Caco-2 (cell line): ENCODE results near the gene SURF4. TPM values are rescaled to one million over a fixed set of nuclear protein-coding genes. Genes with fewer than 3 reads are reported as not detected.
A peak's percentile ranks its signal among the peaks of the same experiment; 100 is the strongest.

ENCODE experiments used
- BruUV-seq: library from RNA; stranded (reverse); fragments of 400-500 nt; replicated peaks from 2 replicates; lab custom pipeline; 2021; lab: Mats Ljungman, UMichigan
- CTCF ChIA-PET: fragments of 300-600 bp; sonication (Branson Sonifier 250); formaldehyde crosslinking; loops from one replicate; lab custom pipeline; 2022; ENCODE audit warnings: antibody characterized with exemption; lab: Charles Lee
- POLR2A ChIA-PET: fragments of 300-600 bp; sonication (Branson Sonifier 250); formaldehyde crosslinking; loops from one replicate; lab custom pipeline; 2022; ENCODE audit warnings: antibody characterized with exemption; lab: Charles Lee
- DNase-seq, 2 experiments: peaks; one replicate each; pipeline versions ENCODE4 v3.0.0 to v3.0.0-alpha.2; 2020 to 2022
- H3K27me3 ChIP-seq: replicated peaks from 2 replicates; pipeline ENCODE4 v1.6.0; 2011; ENCODE audit warnings: low read length; ENCODE audit not compliant: control insufficient read depth, insufficient read depth
- H3K36me3 ChIP-seq: 2 replicates; pipeline ENCODE4 v1.5.1; 2011; ENCODE audit warnings: low read length; ENCODE audit not compliant: control insufficient read depth, insufficient read depth
- H3K4me1 ChIP-seq: fragments of 250-450 bp; sonication (Bioruptor Pico); 2 replicates; pipeline ENCODE4 v1.5.1; 2020; ENCODE audit warnings: mild to moderate bottlenecking
- H3K4me3 ChIP-seq: 2 replicates; pipeline ENCODE4 v1.5.1; 2011; ENCODE audit warnings: low read depth, mild to moderate bottlenecking, control low read depth, low read length
- H3K9me3 ChIP-seq: fragments of 250-450 bp; sonication (Bioruptor Pico); 2 replicates; pipeline ENCODE4 v1.5.1; 2020; ENCODE audit warnings: mild to moderate bottlenecking, moderate library complexity
- H3K27ac Mint-ChIP-seq: one replicate; pipeline ENCODE4 v1.8.0; 2022; ENCODE audit warnings: mixed read lengths; ENCODE audit not compliant: unreplicated experiment
- H3K27me3 Mint-ChIP-seq: one replicate; pipeline ENCODE4 v1.8.0; 2022; ENCODE audit warnings: mixed read lengths; ENCODE audit not compliant: insufficient read depth, unreplicated experiment
- H3K36me3 Mint-ChIP-seq: one replicate; pipeline ENCODE4 v1.8.0; 2022; ENCODE audit warnings: mild to moderate bottlenecking, mixed read lengths; ENCODE audit not compliant: insufficient read depth, unreplicated experiment
- H3K4me1 Mint-ChIP-seq: one replicate; pipeline ENCODE4 v1.8.0; 2022; ENCODE audit warnings: low read depth, mixed read lengths; ENCODE audit not compliant: unreplicated experiment
- H3K4me3 Mint-ChIP-seq: one replicate; pipeline ENCODE4 v1.8.0; 2022; ENCODE audit warnings: mild to moderate bottlenecking, moderate library complexity, mixed read lengths; ENCODE audit not compliant: unreplicated experiment
- H3K9me3 Mint-ChIP-seq: one replicate; pipeline ENCODE4 v1.8.0; 2022; ENCODE audit warnings: mixed read lengths; ENCODE audit not compliant: unreplicated experiment
- CTCF ChIP-seq, 2 experiments: fragments of 200-600 bp in 1 of 2; IDR thresholded peaks; 1 replicate in 1 of 2; 2 replicates in 1 of 2; pipeline versions ENCODE4 v1.5.1 to v1.8.0; 2011 to 2022; ENCODE audit warnings: antibody characterized with exemption in 1 of 2, control low read depth in 1 of 2, inconsistent platforms in 1 of 2, low read depth in 1 of 2, low read length in 1 of 2, mild to moderate bottlenecking in 1 of 2, moderate library complexity in 1 of 2; ENCODE audit not compliant: insufficient read depth in 1 of 2, severe bottlenecking in 1 of 2, unreplicated experiment in 1 of 2
- intact Hi-C: fragments of 100-400 bp; cut with micrococcal nuclease; formaldehyde crosslinking; loops from one replicate; pipeline ENCODE4 v1.10.0; 2022; ENCODE audit not compliant: unreplicated experiment
- total RNA-seq: library from RNA; stranded (reverse); gene quantifications from 2 replicates; pipeline ENCODE4 v1.2.3, GENCODE V29; 2022

SURF4 gene
- total RNA-seq, 1 experiment from 2014 or later = 239 TPM

GRCh38 chr9:133403766-133404453 is 28.1 kb upstream of the SURF4 start:
- H3K27me3 Mint-ChIP-seq = no peaks in the 10 kb centered on the region
- no peak overlapping the region for H3K4me3 Mint-ChIP-seq
- no peaks in the 10 kb centered on the region for H3K9me3 Mint-ChIP-seq
- CTCF ChIA-PET = interaction anchor here (0.9 to 1.0 kb wide), 2 partner anchors 34 to 48 kb away, joined by 3 to 4 read pairs; partner anchors contain the start of gene SURF1
- H3K27me3 ChIP-seq = no peaks in the 10 kb centered on the region
- no peaks in the 10 kb centered on the region for H3K4me1 Mint-ChIP-seq
- DNase-seq = peak in 1 of 2 experiments; percentile 71
- H3K36me3 ChIP-seq = 0 out of 2 replicates have a peak, but pooled peaks cover 2% of the 10 kb centered on the region
- peak; percentile 55 to 74 for TF ChIP-seq CTCF (IDR thresholded peaks at IDR 0.05; ENCODE audit: insufficient read depth in 1 of 2, low read depth in 1 of 2, low read length in 1 of 2, severe bottlenecking in 1 of 2, unreplicated experiment in 1 of 2)
- BruUV-seq = no TSS peak
- H3K4me3 ChIP-seq = no peak overlapping the region
- H3K27ac Mint-ChIP-seq = peak overlapping the region; percentile 11
- peaks cover 49% of the 10 kb centered on the region for H3K36me3 Mint-ChIP-seq
- intact Hi-C loops = loop anchor here (1.0 kb wide), 1 partner anchor 45 kb away; no protein-coding TSS in a partner anchor
- H3K9me3 ChIP-seq = no peaks in the 10 kb centered on the region
- POLR2A ChIA-PET = interaction anchor here (0.6 kb wide), 1 partner anchor 55 kb away, joined by 3 read pairs; no protein-coding TSS in a partner anchor
- no peaks in the 10 kb centered on the region; the same call in 1 of the 2 replicates for H3K4me1 ChIP-seq

- ChIA-PET POLR2A (interaction anchor here (0.6 kb wide), 1 partner anchor 13 kb away, joined by 4 read pairs; no protein-coding TSS in a partner anchor), CTCF (interaction anchor here (0.5 kb wide), 1 partner anchor 213 kb away, joined by 3 read pairs; no protein-coding TSS in a partner anchor)
- intact Hi-C loops = no loop called here
- Mint-ChIP-seq H3K27me3 (no peaks in the 10 kb centered on the region), H3K27ac (no peak overlapping the region), H3K36me3 (peaks cover 45% of the 10 kb centered on the region), H3K9me3 (no peaks in the 10 kb centered on the region), H3K4me3 (no peak overlapping the region), H3K4me1 (no peaks in the 10 kb centered on the region)
- Histone ChIP-seq H3K4me3 (no peak overlapping the region), H3K4me1 (no peaks in the 10 kb centered on the region; the same call in 1 of the 2 replicates), H3K36me3 (0 out of 2 replicates have a peak, but pooled peaks cover 2% of the 10 kb centered on the region), H3K9me3 (no peaks in the 10 kb centered on the region), H3K27me3 (no peaks in the 10 kb centered on the region)
- DNase-seq = no peak
- TF ChIP-seq CTCF (IDR thresholded peaks at IDR 0.05; ENCODE audit: insufficient read depth in 1 of 2, low read depth in 1 of 2, low read length in 1 of 2, severe bottlenecking in 1 of 2, unreplicated experiment in 1 of 2) = no peak
- no TSS peak for BruUV-seq
Observed at GRCh38 chr9:133402689-133403088, 26.8 kb upstream of the SURF4 start.

GRCh38 chr9:133401588-133401987 is 25.7 kb upstream of the SURF4 start:
- Mint-ChIP-seq H3K4me1 (no peaks in the 10 kb centered on the region), H3K27me3 (no peaks in the 10 kb centered on the region), H3K27ac (no peak overlapping the region), H3K36me3 (peaks cover 35% of the 10 kb centered on the region), H3K4me3 (no peak overlapping the region), H3K9me3 (no peaks in the 10 kb centered on the region)
- H3K9me3 ChIP-seq = no peaks in the 10 kb centered on the region
- H3K27me3 ChIP-seq = no peaks in the 10 kb centered on the region
- 0 out of 2 replicates have a peak, but pooled peaks cover under 1% of the 10 kb centered on the region for H3K36me3 ChIP-seq
- intact Hi-C loops = no loop called here
- TF ChIP-seq CTCF (IDR thresholded peaks at IDR 0.05; ENCODE audit: insufficient read depth in 1 of 2, low read depth in 1 of 2, low read length in 1 of 2, severe bottlenecking in 1 of 2, unreplicated experiment in 1 of 2) = no peak
- ChIA-PET CTCF (interaction anchor here (1.3 kb wide), 1 partner anchor 45 kb away, joined by 5 read pairs; no protein-coding TSS in a partner anchor), POLR2A (interaction anchor here (0.6 kb wide), 1 partner anchor 13 kb away, joined by 4 read pairs; no protein-coding TSS in a partner anchor)
- H3K4me3 ChIP-seq = no peak overlapping the region
- H3K4me1 ChIP-seq = no peaks in the 10 kb centered on the region; the same call in 1 of the 2 replicates
- no peak for DNase-seq
- no TSS peak for BruUV-seq
